ENCODE results near the gene CCSER1.
"Not testable (repeated sequence)": the region's sequence is repeated elsewhere in the genome, so short reads cannot be mapped to it uniquely, and the experiment has no call there.

The CCSER1 gene

DNA sequence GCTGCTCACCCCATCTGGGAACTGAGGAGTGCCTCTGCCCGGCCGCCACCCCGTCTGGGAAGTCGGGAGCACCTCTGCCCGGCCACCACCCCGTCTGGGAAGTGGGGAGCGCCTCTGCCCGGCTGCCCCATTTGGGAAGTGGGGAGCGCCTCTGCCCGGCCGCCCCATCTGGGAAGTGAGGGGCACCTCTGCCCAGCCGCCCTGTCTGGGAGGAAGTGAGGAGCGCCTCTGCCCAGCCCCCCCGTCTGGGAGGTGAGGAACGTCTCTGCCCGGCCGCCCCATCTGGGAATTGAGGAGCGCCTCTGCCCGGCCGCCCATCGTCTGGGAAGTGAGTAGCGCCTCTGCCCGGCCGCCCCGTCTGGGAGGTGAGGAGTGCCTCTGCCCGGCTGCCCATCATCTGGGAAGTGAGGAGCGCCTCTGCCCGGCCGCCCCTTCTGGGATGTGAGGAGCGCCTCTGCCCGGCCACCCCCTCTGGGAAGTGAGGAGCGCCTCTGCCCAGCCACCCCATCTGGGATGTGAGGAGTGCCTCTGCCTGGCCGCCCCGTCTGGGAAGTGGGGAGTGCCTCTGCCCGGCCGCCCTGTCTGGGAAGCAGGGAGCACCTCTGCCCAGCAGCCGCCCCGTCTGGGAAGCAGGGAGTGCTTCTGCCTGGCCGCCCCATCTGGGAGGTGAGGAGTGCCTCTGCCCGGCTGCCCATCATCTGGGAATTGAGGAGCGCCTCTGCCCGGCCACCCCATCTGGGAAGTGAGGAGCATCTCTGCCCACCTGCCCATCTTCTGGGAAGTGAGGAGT, 1040.9 kb downstream of the CCSER1 start:
- not testable (repeated sequence) for DNase-seq (ENCODE audit: low spot score); H3K4ac ChIP-seq (ENCODE audit: low read length); H3K79me1 ChIP-seq (ENCODE audit: low read depth, low read length); H2AK5ac ChIP-seq (ENCODE audit: low read depth, low read length); H3K4me1 ChIP-seq (ENCODE audit: control insufficient read depth in 2 of 2, insufficient read depth in 1 of 2, low read depth in 1 of 2, low read length in 2 of 2); H3K9ac ChIP-seq (ENCODE audit: low read depth, low read length, poor library complexity); H4K8ac ChIP-seq (ENCODE audit: low read depth, low read length); H3K36me3 ChIP-seq (replicated peaks in 1 of 2; ENCODE audit: control insufficient read depth in 2 of 2, insufficient read depth in 2 of 2, low read length in 2 of 2); H4K91ac ChIP-seq (ENCODE audit: low read depth, low read length, poor library complexity); H3K27me3 ChIP-seq (ENCODE audit: control insufficient read depth in 3 of 3, insufficient read depth in 3 of 3, low read depth in 1 of 3, low read length in 3 of 3); H3K9me3 ChIP-seq (replicated peaks in 1 of 2; ENCODE audit: control insufficient read depth in 2 of 2, insufficient read depth in 1 of 2, low read depth in 1 of 2, low read length in 2 of 2); H2BK15ac ChIP-seq (ENCODE audit: low read length); H3K4me3 ChIP-seq (ENCODE audit: low read length in 2 of 2); H3K18ac ChIP-seq (ENCODE audit: low read length); H2BK120ac ChIP-seq (ENCODE audit: low read depth, low read length); H2BK12ac ChIP-seq (ENCODE audit: low read length); H3K4me2 ChIP-seq (ENCODE audit: insufficient read depth, low read length, poor library complexity, severe bottlenecking); H3K27ac ChIP-seq (replicated peaks; ENCODE audit: low read length); H3K23ac ChIP-seq (ENCODE audit: low read depth, low read length, poor library complexity); H2BK5ac ChIP-seq (ENCODE audit: low read length); H3K14ac ChIP-seq (ENCODE audit: low read length); H2AFZ ChIP-seq (ENCODE audit: low read length)
- WGBS, 2 donors (ENCODE audit: extremely low coverage in 2 of 2, insufficient read length in 2 of 2, insufficient replicate concordance in 1 of 2): no CpG with 5 or more reads among the region's 42 CpGs

DNA sequence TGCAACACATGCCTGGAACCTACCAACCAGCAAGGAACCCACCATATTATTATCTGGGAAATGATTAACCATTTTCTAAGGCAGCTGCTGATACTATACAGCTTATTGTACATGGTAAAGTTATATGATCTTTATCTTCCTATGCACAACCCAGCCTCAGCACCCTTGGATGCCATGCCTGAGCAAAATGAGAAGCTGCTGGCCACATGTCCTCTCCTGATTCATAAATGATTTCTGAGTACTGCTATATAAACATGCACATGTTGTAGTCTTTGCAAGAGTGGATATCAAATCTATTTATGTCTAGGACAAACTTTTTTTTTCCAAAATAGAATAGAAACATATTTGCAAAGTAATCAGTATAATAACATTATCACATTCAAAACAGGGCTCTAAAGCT, 1043.6 kb downstream of the CCSER1 start:
- Histone ChIP-seq H4K91ac (ENCODE audit: low read depth, low read length, poor library complexity) (no peak overlapping the region), H3K9ac (ENCODE audit: low read depth, low read length, poor library complexity) (no peak overlapping the region), H3K9me3 (replicated peaks in 1 of 2; ENCODE audit: control insufficient read depth in 2 of 2, insufficient read depth in 1 of 2, low read depth in 1 of 2, low read length in 2 of 2) (no peaks in the 10 kb centered on the region), H3K4me1 (ENCODE audit: control insufficient read depth in 2 of 2, insufficient read depth in 1 of 2, low read depth in 1 of 2, low read length in 2 of 2) (no peaks in the 10 kb centered on the region), H4K8ac (ENCODE audit: low read depth, low read length) (no peak overlapping the region), H3K4ac (ENCODE audit: low read length) (no peak overlapping the region), H3K14ac (ENCODE audit: low read length) (no peak overlapping the region), H3K27me3 (ENCODE audit: control insufficient read depth in 3 of 3, insufficient read depth in 3 of 3, low read depth in 1 of 3, low read length in 3 of 3) (no peaks in the 10 kb centered on the region), H2BK15ac (ENCODE audit: low read length) (no peak overlapping the region), H3K4me2 (ENCODE audit: insufficient read depth, low read length, poor library complexity, severe bottlenecking) (no peak overlapping the region), H3K79me1 (ENCODE audit: low read depth, low read length) (no peaks in the 10 kb centered on the region), H3K4me3 (ENCODE audit: low read length in 2 of 2) (no peak overlapping the region), H3K18ac (ENCODE audit: low read length) (no peak overlapping the region), H2BK12ac (ENCODE audit: low read length) (no peak overlapping the region), H3K27ac (replicated peaks; ENCODE audit: low read length) (no peak overlapping the region), H3K36me3 (replicated peaks in 1 of 2; ENCODE audit: control insufficient read depth in 2 of 2, insufficient read depth in 2 of 2, low read length in 2 of 2) (no peaks in the 10 kb centered on the region), H2AFZ (ENCODE audit: low read length) (no peak overlapping the region), H3K23ac (ENCODE audit: low read depth, low read length, poor library complexity) (no peak overlapping the region), H2BK5ac (ENCODE audit: low read length) (no peak overlapping the region), H2AK5ac (ENCODE audit: low read depth, low read length) (no peak overlapping the region), H2BK120ac (ENCODE audit: low read depth, low read length) (no peak overlapping the region)
- DNase-seq (ENCODE audit: low spot score): no peak

DNA sequence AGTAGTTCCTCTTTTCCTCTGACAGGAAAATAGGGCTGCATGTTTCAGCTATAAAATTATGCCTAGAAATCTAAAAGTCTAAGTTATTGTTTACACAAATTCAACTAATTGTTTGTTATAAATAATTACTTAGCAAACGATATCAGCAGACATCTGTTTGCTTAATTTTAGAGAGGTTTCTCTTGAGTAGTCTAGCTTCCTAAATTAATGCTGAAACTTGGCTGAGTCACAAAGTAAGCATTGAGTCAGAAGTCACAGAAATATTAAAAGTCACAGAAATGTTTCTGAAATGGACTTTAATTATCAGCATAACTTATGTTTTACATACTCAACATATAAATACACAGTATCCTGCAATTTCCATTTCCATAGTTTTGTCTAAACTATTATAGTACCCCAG, 1044.0 kb downstream of the CCSER1 start:
- Histone ChIP-seq H2BK15ac (ENCODE audit: low read length) (no peak overlapping the region), H3K27ac (replicated peaks; ENCODE audit: low read length) (no peak overlapping the region), H3K79me1 (ENCODE audit: low read depth, low read length) (no peaks in the 10 kb centered on the region), H2AFZ (ENCODE audit: low read length) (no peak overlapping the region), H2BK12ac (ENCODE audit: low read length) (no peak overlapping the region), H3K27me3 (ENCODE audit: control insufficient read depth in 3 of 3, insufficient read depth in 3 of 3, low read depth in 1 of 3, low read length in 3 of 3) (no peaks in the 10 kb centered on the region), H3K9ac (ENCODE audit: low read depth, low read length, poor library complexity) (no peak overlapping the region), H2BK5ac (ENCODE audit: low read length) (no peak overlapping the region), H2BK120ac (ENCODE audit: low read depth, low read length) (no peak overlapping the region), H3K4me1 (ENCODE audit: control insufficient read depth in 2 of 2, insufficient read depth in 1 of 2, low read depth in 1 of 2, low read length in 2 of 2) (no peaks in the 10 kb centered on the region), H3K4ac (ENCODE audit: low read length) (no peak overlapping the region), H3K4me2 (ENCODE audit: insufficient read depth, low read length, poor library complexity, severe bottlenecking) (no peak overlapping the region), H3K18ac (ENCODE audit: low read length) (no peak overlapping the region), H3K4me3 (ENCODE audit: low read length in 2 of 2) (no peak overlapping the region), H2AK5ac (ENCODE audit: low read depth, low read length) (no peak overlapping the region), H4K8ac (ENCODE audit: low read depth, low read length) (no peak overlapping the region), H3K36me3 (replicated peaks in 1 of 2; ENCODE audit: control insufficient read depth in 2 of 2, insufficient read depth in 2 of 2, low read length in 2 of 2) (no peaks in the 10 kb centered on the region), H3K23ac (ENCODE audit: low read depth, low read length, poor library complexity) (no peak overlapping the region), H3K14ac (ENCODE audit: low read length) (no peak overlapping the region), H3K9me3 (replicated peaks in 1 of 2; ENCODE audit: control insufficient read depth in 2 of 2, insufficient read depth in 1 of 2, low read depth in 1 of 2, low read length in 2 of 2) (no peaks in the 10 kb centered on the region), H4K91ac (ENCODE audit: low read depth, low read length, poor library complexity) (no peak overlapping the region)
- no CpG with 5 or more reads among the region's 1 CpG for WGBS, 2 donors (ENCODE audit: extremely low coverage in 2 of 2, insufficient read length in 2 of 2, insufficient replicate concordance in 1 of 2)
- DNase-seq (ENCODE audit: low spot score): no peak

DNA sequence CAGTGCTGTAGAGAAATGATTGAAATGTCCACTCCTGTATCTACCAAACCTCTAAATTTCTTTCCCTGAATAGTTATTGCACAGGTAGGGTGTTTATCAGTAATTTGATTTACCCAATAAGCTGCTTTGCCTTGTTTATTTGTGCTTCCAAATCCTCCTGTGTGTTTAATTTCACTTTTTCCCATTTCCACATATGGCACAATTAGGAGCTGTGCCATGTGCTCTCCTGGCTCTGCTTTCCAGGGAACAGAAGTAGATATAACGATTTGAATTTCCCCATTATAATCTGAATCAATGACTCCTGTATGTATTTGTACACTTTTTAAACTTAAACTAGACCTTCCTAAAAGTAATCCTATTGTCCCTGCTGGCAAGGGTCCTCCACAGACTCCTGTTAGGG, 1057.9 kb downstream of the CCSER1 start:
- H3K79me1 ChIP-seq (ENCODE audit: low read depth, low read length); H3K9ac ChIP-seq (ENCODE audit: low read depth, low read length, poor library complexity); H3K27ac ChIP-seq (replicated peaks; ENCODE audit: low read length); DNase-seq (ENCODE audit: low spot score); H2BK12ac ChIP-seq (ENCODE audit: low read length); H3K4ac ChIP-seq (ENCODE audit: low read length); H2AK5ac ChIP-seq (ENCODE audit: low read depth, low read length); H2BK15ac ChIP-seq (ENCODE audit: low read length); H2AFZ ChIP-seq (ENCODE audit: low read length); H3K18ac ChIP-seq (ENCODE audit: low read length); H3K14ac ChIP-seq (ENCODE audit: low read length); H2BK120ac ChIP-seq (ENCODE audit: low read depth, low read length); H3K9me3 ChIP-seq (replicated peaks in 1 of 2; ENCODE audit: control insufficient read depth in 2 of 2, insufficient read depth in 1 of 2, low read depth in 1 of 2, low read length in 2 of 2); H3K23ac ChIP-seq (ENCODE audit: low read depth, low read length, poor library complexity); H3K4me2 ChIP-seq (ENCODE audit: insufficient read depth, low read length, poor library complexity, severe bottlenecking); H3K4me1 ChIP-seq (ENCODE audit: control insufficient read depth in 2 of 2, insufficient read depth in 1 of 2, low read depth in 1 of 2, low read length in 2 of 2); H4K8ac ChIP-seq (ENCODE audit: low read depth, low read length); H2BK5ac ChIP-seq (ENCODE audit: low read length); H3K36me3 ChIP-seq (replicated peaks in 1 of 2; ENCODE audit: control insufficient read depth in 2 of 2, insufficient read depth in 2 of 2, low read length in 2 of 2); H4K91ac ChIP-seq (ENCODE audit: low read depth, low read length, poor library complexity); H3K4me3 ChIP-seq (ENCODE audit: low read length in 2 of 2); H3K27me3 ChIP-seq (ENCODE audit: control insufficient read depth in 3 of 3, insufficient read depth in 3 of 3, low read depth in 1 of 3, low read length in 3 of 3): not testable (repeated sequence)
- WGBS, 2 donors (ENCODE audit: extremely low coverage in 2 of 2, insufficient read length in 2 of 2, insufficient replicate concordance in 1 of 2): no CpG with 5 or more reads among the region's 1 CpG
